ENCODE measurements around the gene ST8SIA4.

The ST8SIA4 gene

DNA sequence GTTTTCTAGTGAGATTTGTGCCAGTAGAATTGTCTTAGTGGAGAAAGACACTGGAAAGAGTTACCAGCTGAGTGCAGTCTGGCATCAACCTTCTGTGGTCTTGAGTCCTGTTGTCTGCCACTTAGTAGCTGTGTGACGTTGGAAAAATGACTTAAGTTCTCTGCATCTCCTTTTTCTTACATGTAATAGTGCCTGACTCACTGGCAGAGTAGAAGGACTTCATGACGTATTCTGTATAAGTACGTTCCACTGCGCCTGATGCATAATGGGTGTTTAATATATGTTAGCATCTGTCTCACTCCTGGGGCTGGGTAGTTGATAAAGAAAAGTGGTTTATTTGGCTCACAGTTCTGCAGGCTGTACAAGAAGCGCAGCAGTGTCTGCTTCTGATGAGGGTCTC lies 144.8 kb downstream of the ST8SIA4 start:
- Histone ChIP-seq H3K27ac (no peak overlapping the region), H3K4me3 (no peak overlapping the region)

DNA sequence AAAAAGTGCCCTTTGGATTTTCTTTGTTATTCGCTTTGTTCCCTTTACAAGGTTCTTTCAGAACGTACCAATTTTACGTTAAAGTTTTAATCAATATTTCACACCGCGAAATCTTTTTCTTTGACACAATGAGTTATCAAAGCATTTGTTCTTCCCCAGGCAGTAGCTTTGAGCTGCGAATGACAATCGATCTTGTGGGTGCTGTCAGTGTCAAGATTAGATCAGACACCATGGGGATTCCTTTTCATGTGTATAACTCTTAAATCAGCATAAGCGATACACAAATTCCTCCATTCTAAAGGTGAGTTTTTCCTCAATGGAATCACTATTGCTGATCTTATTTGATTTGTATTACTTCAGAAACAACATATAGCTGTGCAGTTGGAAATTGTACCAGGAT lies 145.5 kb downstream of the ST8SIA4 start:
- Histone ChIP-seq H3K4me3 (no peak overlapping the region), H3K27ac (no peak overlapping the region)

Measured in skin epidermis (tissue), 12 donors.